Ramos (cell line): Measurements from ENCODE around the gene CARM1.

Experiments
- in situ Hi-C: fragments of 300-500 bp; cut with MboI; formaldehyde crosslinking; loops from one replicate; pipeline ENCODE4 v1.14.3; 2022; ENCODE audit warnings: low sequenced_read_pairs; ENCODE audit not compliant: unreplicated experiment

CARM1 gene

DNA sequence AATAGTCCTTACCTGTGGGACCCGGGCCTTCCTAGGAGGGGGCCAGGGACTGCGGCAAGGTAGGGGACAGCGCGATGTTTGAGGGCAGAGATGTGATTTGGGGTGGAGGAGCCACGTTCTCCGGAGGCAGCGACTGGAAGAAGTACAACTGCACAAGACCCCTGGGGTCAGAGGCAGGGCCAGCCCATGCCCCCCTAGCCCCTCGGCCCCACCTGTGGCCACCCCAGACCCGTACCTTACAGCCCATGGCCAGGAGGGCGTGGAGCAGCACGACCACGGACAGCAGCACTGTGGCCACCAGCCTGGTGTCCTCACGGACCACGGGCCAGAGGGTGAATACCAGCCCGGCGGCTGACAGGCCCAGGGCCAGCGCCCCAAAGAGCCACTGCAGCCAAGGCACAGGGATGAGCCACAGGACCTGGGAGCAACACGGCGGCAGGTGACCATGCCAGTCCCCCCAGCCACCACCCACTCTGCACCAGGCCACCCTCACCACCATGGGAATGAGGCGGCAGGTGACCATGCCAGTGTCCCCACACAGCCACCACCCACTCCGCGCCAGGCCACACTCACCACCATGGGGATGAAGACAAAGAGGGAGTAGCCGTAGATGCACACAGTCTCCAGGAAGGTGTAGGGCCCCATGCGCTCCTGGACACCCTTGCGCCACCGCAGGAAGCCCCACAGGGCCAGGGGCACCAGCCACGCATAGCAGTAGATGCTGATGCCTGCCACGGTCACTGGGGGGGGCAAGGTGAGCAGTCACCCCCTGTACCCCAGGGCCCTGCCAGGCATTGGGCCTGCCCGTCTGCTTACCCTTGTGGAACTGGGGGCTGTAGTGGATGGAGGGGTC, 52.1 kb downstream of the CARM1 start:
- in situ Hi-C loops, result no loop called here

DNA sequence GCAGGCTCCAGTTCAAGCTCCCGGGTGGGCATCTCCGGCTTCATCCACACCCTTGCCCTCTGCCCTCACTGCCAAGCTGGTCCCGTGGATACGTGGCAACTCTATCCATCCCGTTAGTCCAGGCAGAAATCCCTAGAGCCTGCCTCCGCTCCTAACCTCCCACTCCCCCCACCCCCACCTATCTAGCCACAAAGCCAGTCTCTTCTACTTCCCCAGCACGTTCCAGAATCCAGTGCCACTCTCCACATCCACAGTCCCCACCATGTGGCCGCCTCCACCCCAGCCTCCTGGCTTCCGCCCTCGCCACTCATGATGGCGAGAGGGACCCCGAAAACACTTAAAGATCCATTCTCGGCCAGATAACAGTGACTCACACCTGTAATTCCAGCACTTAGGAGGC, 53.2 kb downstream of the CARM1 start:
- in situ Hi-C loops, result no loop called here

DNA sequence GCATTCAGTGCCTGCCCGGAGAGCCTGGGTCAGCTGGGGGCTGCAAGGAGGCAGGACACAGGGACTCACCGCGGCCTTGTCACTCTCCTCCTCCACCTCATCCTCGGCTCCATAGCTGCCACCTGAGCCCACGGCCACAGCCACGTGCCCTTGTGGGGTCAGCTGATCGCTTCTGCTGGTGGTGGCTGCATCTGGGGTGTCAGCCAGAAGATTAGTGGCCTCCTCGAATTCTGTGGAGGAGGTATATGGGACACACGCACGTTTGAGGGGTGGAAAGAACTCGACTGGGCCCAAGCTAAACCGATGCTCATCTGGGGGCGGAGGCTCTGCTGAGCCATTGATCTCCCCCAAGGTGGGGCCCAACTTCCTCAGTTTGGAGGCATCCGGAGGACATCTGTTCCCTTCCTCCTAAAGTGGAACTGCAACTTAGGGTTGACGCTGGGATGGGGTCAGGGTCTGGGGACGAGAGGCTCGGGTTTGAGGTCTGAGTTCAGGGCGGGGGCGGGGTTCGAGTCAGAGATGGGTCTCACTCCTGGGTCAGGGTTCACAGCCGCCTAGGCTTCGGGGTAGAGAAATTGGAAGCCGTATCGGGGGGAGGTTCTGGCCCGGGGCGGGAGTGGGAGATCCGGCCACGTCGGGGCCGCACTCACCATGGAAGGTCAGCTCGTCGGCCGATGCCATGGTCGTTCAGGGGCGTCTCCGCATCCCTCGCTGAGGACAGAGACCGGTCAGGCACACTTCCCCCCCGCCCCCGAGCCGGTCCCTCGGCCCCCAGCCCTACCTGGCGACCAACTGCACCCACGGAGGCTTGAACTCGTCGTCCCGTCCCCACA, 56.6 kb downstream of the CARM1 start:
- in situ Hi-C loops, result no loop called here

DNA sequence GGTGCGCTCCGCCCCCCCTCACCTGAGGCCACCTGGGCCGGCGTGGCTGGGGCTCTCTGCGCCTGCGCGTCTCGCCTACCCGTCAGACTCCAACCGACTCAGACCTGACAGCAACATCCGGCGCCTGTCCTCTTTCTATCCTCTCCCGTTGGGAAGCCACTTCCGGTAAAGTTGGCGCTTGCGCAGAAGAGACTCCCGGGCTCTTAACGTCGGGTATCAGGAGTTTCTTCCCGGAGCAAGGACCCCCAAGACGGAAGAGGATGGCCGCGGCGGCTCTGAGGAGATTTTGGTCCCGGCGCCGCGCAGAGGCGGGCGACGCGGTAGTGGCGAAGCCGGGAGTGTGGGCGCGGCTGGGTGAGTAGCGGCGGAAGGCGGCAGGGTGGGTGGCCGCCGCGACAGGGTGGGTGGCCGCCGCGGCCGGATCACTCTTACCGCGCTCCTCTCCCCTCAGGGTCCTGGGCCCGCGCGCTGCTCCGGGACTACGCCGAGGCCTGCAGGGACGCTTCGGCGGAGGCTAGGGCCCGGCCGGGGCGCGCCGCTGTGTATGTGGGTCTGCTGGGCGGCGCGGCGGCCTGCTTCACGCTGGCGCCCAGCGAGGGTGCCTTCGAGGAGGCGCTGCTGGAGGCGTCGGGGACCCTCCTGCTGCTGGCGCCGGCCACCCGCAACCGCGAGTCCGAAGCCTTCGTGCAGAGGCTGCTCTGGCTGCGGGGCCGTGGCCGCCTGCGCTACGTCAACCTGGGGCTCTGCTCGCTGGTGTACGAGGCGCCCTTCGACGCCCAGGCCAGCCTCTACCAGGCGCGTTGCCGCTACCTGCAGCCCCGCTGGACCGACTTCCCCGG, 57.4 kb downstream of the CARM1 start, which contains the start of the genes TIMM29 and YIPF2:
TSS of gene TIMM29 (plus strand) at position 249 of the 839 bp plus-strand sequence. CDS start at position 261, 12 bp downstream.
TSS of gene YIPF2 (minus strand) at position 77 of the 839 bp plus-strand sequence. CDS start 229 bp downstream, outside the sequence.
- in situ Hi-C loops, result no loop called here

- in situ Hi-C loops, result no loop called here
Observed at GRCh38 chr19:10929402-10929794, 58.0 kb downstream of the CARM1 start.

GRCh38 chr19:10935371-10936059, 64.2 kb downstream of the CARM1 start:
- in situ Hi-C loops, result loop anchor here (5.0 to 10.0 kb wide), 2 partner anchors 197 to 269 kb away; no protein-coding TSS in a partner anchor

GRCh38 chr19:10936661-10937084, 65.3 kb downstream of the CARM1 start:
- in situ Hi-C loops, result loop anchor here (5.0 to 10.0 kb wide), 2 partner anchors 196 to 268 kb away; no protein-coding TSS in a partner anchor

DNA sequence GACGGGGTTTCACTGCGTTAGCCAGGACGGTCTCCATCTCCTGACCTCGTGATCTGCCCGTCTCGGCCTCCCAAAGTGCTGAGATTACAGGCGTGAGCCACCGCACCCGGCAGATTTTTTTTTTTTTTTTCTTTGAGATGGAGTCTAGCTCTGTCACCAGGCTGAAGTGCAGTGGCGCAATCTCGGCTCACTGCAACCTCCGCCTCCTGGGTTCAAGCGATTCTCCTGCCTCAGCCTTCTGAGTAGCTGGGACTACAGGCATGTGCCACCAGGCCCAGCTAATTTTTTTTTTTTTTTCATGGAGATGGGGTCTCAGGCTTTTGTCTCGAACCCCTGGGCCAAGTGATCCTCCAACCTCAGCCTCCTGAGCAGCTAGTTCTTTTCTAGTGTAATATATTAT, 70.3 kb downstream of the CARM1 start:
- in situ Hi-C loops, result loop anchor here (5.0 kb wide), 1 partner anchor 41 kb away; no protein-coding TSS in a partner anchor

DNA sequence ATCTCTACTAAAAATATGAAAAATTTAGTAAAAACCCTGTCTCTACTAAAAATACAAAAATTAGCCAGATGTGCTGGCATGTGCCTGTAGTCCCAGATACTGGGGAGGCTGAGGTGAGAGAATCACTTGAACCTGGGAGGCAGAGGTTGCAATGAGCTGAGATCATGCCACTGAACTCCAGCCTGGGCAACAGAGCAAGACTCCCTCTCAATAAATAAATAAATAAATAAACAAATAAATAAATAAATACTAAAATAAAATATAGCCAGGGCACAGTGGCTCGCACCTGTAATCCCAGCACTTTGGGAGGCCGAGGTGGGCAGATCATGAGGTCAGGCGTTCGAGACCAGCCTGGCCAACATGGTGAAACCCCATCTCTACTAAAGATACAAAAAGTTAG, 72.1 kb downstream of the CARM1 start:
- in situ Hi-C loops, result loop anchor here (5.0 kb wide), 1 partner anchor 39 kb away; no protein-coding TSS in a partner anchor

- in situ Hi-C loops, result no loop called here
Observed at GRCh38 chr19:10945264-10945663, 73.9 kb downstream of the CARM1 start.

- in situ Hi-C loops, result no loop called here
Observed at GRCh38 chr19:10946958-10947657, 75.8 kb downstream of the CARM1 start.

GRCh38 chr19:10952809-10953208, 81.5 kb downstream of the CARM1 start:
- in situ Hi-C loops, result loop anchor here (25.0 kb wide), 1 partner anchor 716 kb away; the partner anchor contains the start of gene S1PR2

- in situ Hi-C loops, result loop anchor here (25.0 kb wide), 1 partner anchor 722 kb away; the partner anchor contains the start of gene S1PR2
Observed at GRCh38 chr19:10959277-10959968, 88.1 kb downstream of the CARM1 start.

DNA sequence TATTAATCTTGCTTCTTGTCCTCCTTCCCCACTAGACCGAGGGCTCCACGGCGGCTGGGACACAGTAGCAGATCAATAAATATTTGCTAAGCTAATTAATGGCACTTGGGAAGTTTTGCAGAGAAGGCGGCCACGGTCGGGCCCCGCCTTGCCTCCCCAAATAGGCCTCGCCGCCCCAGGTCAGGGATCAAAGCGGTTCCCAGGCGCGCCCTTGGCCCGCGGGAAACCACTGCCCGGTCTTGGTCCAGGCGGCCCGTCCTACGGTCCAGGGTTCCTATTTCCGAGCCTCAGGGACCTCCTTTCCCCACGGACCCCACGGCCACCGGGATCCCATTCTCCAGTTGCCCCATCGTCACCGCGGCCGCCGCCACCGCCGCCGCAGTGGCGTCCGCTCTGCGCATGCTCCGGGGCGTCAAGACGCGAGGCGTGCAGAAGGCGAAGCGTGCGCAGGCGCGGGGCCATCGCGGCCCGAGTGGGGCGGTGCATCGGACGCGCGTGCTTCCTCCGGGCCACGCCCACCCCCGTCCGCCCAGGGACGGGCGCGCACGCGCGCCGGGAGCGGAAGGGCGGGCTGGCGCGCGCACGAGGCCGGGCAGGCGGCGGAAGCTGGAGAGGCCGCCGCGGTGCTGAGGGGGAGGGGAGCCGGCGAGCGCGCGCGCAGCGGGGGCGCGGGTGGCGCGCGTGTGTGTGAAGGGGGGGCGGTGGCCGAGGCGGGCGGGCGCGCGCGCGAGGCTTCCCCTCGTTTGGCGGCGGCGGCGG, 89.1 kb downstream of the CARM1 start, which contains the start of gene SMARCA4:
TSS of gene SMARCA4 (plus strand) at position 717 of the 759 bp plus-strand sequence. CDS start 23,122 bp downstream, outside the sequence.
- in situ Hi-C loops, result loop anchor here (25.0 kb wide), 1 partner anchor 723 kb away; the partner anchor contains the start of gene S1PR2

DNA sequence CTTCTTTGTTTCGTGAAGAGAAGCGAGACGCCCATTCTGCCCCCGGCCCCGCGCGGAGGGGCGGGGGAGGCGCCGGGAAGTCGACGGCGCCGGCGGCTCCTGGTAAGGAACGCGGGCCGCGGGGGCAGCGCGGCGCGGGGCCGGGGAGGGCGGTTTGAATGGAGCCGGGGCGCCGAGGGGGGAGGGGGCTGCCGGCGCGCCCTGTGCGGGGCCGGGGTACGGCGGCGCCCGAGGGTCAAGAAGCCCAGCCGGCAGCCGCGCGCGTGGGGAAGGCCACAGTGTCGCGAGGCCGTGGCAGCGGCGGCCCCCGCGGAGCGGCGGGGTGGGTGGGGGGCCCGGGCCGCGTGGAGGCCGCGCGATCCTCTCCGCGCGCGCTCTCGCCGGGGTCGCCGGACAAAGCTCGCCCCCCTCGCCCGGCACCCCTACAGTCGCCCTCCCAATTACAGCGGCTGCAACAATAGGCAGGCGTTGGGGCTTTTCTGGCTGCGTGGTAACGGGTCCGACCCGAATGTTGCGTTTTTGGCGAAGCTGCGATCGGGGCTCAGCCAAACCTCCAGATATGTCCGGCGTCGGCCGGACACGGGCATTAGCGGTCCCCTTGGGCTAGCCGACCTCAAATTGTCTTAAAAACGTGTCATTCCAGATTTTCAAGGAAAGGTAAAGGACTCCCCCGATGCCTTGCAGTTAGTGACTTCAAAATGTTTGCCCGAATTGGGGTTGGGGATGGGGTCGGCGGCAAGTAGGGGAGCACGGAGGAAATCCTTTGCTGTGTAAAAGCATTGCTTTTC, 89.9 kb downstream of the CARM1 start:
- in situ Hi-C loops, result loop anchor here (25.0 kb wide), 1 partner anchor 724 kb away; the partner anchor contains the start of gene S1PR2

- in situ Hi-C loops, result loop anchor here (25.0 kb wide), 1 partner anchor 726 kb away; the partner anchor contains the start of gene S1PR2
Observed at GRCh38 chr19:10962863-10963262, 91.5 kb downstream of the CARM1 start.
